T follicular helper cell (primary cell): ENCODE measurements around the gene MSL3.

Experiments used
- DNase-seq: peaks from one replicate; pipeline ENCODE4 v3.0.0-alpha.2; 2020; ENCODE audit warnings: low read depth

The MSL3 gene

GRCh38 chrX:11759172-11759460 is 1.1 kb downstream of the MSL3 start:
- DNase-seq, result no peak

- DNase-seq, result peak; percentile 73
Observed at GRCh38 chrX:11759461-11760311, 1.6 kb downstream of the MSL3 start.

GRCh38 chrX:11760958-11761357 is 2.9 kb downstream of the MSL3 start:
- DNase-seq, result no peak

DNA sequence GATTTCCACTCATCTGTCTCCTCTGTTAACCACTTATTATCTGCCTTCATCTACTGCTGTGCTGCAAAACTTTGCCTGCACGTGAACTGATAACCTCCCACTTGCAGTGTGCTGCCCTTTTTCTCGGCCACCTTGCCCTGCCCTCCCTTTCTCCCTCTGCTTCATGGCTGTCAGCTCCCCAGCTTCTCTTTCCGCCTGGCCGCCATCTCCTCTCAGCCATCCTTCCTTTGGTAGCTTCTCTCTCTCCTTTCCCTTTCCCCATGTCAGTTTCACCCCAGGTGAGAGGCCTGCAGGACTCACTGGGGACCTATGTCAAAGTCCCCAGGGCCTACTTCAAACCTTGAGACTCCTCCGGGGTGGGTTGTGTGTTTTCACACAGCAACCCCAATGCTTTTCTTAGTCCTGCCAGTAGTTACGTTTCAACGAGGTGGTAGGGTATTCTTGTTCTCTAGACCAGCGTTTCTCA is 6.6 kb downstream of the MSL3 start:
- DNase-seq, result no peak

DNA sequence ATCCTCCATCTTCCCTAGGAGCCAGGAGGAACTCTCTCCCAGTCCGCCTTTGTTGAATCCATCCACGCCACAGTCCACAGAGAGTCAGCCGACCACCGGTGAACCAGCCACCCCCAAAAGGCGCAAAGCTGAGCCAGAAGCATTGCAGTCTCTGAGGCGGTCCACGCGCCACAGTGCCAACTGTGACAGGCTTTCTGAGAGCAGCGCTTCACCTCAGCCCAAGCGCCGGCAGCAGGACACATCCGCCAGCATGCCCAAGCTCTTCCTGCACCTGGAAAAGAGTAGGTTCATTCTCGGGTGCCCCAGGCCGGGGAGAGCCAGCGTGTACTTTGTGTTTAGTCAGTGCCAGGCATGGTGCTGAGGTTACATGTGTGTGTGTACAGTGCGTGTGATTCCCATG is 7.4 kb downstream of the MSL3 start:
- DNase-seq, result no peak

GRCh38 chrX:11766487-11766886 is 8.4 kb downstream of the MSL3 start:
- peak; percentile 12 for DNase-seq

DNA sequence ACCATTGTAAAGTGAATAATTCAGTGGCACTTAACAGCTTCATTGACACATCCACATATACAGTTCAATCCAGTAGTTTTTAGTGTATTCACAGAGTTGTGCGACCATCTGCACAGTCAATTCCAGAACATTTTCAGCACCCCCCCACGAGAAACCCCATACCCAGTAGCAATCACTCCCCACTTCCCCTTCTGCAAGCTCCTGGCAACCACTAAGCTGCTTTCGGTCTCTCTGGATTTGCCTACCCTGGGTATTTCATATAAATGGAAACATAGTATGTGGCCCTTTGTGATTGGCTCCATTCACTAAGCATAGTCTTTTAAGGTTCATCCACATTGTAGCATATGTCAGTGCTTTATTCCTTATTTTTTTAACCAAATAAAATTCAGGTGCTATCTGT is 10.0 kb downstream of the MSL3 start:
- no peak for DNase-seq

DNA sequence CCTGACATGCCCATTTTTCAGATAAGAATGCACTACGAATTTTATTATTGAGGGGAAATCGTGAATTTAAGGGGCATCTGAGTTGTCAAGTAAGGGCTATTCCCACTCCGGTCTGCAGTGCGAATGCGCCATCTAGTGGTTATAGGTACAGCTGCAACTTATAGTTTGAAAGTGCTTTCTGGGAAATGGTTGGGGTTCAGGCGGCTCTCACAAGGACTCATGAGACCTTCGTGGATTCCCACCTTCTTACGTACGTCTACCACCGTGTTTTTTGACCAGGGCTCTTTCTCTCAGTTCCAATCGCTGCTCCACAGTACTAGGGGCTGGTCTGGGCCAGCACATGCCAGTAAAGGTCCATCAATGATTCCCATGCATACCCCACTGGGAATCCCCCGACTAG is 12.3 kb downstream of the MSL3 start:
- peak; percentile 31 for DNase-seq

DNA sequence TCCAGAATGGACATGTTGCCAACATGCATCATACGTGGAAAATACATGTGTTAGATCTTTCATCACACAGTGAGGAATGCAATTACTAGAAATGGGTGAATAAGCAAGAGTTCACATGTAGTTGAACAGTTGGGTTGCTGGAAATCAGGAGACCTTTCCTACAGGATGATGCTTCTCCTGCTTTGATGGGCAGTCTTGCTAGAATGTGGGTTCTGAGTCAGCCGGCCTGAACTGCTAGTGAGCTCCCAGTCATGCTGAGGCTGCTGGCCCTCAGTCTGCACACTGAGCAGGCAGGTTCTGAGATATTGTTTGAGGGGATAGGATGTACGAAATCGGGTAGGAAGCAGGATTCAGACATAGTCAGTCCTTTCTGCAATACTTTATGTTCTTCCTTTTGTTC is 20.2 kb downstream of the MSL3 start:
- no peak for DNase-seq

GRCh38 chrX:11781133-11781532 is 23.1 kb downstream of the MSL3 start:
- DNase-seq, result no peak

DNA sequence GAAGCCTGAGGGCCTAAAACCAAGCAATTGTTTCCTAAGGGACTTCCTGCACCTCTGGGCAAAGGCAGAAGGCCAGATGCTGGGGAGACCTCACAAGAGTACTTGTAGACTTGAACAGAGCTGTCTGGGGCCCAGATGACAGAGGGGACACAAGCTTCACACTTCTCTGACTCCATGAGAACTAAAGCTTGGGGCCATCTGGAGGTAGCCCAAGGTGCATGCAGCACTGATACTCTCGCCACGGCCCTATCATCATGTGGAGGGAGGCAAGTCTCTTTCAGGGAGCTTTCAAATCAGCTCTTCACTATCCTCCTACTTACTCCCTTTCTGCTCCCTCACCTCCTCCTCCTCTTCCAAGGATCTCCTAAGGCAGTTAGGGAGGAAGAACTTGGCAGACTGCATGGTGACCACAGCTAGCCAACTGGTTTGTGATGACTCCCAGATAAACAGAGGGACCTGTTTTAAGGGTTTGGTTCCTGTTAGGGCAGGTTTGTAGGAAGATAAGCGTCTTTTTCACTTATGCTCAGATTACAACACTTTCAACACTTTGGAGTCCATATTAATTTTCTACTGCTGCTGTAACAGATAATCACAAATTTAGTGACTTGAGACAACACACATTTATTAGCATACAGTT is 23.8 kb downstream of the MSL3 start:
- no peak for DNase-seq

- no peak for DNase-seq
Observed at GRCh38 chrX:11784543-11784942, 26.5 kb downstream of the MSL3 start.

GRCh38 chrX:11786862-11787261 is 28.8 kb downstream of the MSL3 start:
- DNase-seq, result no peak

DNA sequence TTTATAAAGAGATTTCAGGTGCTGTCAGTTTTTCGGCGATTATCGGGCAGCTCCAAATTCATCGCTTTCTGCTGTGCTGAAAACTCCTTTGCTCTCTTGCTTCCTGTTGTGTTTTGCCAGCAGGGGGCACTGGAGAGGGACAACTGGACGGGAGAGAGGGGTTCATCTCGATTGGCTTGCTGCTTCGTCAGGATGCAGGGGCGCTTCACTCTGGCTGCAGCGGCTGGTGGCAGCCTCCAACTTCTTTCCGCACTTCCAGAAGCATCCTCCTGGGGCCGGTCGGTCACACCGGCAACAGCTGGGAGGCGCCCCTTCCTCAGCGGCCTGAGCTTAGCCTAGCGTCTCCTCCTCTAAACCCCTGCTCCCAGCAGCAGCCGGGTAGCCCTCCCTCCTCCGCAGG is 29.5 kb downstream of the MSL3 start:
- peak; percentile 51 for DNase-seq

DNA sequence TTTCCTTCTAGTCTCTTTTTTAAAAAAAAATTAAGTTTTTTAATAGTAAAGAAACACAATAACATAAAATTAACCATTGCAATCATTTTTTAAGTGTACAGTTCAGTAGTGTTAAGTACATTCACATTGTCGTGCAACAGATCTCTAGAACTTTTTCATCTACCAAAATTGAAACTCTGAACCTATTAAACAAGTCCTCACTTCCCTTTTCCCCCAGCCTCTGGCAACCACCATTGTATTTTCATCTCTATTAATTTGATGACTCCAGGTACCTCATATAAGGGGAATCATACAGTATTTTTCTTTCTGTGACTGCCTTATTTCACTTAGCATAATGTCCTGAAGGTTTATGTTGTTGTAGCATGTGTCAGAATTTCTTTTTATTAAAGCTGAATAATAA is 31.8 kb downstream of the MSL3 start:
- no peak for DNase-seq

DNA sequence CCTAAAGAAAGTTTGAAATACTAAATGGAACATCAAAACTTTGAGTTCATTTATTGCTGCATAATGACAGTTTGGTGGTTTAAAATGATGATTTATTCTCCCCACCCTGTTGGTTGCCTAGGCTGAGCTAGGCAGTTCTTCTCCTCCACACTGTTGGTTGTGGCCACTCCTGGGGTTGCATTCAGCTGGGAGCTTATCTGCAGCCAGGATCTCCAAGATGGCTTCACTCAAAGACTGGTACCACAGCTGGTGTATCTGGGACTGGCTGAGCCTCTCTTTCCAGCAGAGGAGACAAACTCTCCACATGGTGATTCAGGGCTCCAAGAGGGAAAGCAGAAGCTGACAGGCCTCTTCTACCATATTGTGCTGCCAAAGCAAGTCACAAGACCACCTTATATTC is 33.1 kb downstream of the MSL3 start:
- DNase-seq, result no peak

DNA sequence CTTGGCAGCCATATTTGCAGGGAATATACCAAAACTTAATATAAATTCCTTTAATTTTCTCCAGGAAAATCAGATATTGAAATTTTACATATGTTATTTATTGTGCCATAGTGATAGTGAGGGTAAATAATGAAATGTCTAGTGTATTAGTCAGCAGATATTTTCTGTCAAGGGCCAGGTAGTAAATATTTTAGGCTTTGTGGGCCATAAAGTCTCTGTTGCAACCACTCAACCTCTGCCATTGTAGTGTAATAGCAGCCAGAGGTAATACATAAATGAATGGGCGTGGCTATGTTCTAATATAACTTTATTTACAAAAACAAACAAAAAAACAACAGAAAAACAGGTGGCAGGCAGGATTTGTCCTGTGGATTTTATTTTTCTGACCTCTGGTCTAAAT is 33.5 kb downstream of the MSL3 start:
- no peak for DNase-seq

DNA sequence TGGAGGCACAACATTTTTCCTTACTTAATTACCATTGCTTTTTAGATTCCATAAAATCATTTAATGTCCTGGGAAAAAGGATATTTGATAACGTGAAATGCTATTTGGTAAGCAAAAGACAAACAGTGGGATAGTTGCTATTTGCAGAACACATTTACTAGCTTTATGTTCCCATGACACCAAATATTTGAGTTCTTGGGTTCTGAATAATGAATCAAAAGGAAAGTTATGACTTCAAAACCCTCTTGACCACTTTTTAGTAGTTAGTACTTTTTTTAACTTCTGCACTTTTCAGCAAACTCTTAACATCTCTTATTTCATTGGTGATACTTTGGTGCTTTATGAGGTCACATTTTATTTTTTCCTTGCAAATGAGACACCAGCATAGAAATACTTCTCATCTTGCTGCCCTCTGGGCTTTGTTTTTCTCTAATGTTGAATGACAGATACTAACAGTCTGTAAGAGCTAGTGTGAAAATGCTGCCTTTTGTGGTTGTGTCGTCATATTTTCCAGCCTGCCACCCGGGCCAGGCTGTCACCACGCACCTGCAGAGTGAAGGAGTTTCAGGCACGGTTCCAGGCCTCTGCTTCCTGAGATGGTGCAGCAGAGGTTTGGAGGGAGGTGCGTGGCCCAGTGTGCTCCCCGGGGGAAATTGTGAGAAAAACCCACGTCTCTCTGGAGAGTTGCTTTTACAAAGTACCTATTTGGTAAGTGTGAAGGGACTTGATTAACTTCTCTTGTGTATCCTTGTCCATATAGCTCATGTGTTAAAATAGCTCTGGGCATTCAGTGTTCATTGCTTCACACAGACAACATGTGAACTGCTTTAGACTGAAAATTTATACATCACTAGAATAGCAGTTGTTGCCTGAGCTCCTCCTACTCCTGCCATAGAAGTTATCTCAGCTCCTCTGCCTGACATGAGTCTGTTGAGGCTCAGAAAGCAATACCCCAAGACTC is 34.7 kb downstream of the MSL3 start:
- DNase-seq, result peak; percentile 47

DNA sequence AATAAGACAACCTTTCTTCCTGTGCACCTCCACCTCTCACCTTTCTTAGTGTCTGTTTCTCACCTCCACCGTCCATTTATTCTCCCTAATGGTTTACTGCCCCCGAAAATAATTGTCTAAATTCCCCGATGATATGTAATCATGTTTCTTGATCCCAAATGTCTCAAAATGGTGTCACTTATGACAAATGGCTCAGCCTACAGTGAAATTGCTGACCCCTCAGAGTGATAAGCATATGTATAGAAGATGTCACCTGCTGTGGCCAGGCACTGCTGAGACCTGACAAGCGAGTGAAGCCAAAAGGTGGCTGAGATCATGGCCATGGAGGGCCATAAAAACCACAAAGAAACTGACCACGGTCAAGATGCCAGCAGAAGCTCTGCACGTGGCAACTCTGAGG is 35.7 kb downstream of the MSL3 start:
- DNase-seq, result no peak

DNA sequence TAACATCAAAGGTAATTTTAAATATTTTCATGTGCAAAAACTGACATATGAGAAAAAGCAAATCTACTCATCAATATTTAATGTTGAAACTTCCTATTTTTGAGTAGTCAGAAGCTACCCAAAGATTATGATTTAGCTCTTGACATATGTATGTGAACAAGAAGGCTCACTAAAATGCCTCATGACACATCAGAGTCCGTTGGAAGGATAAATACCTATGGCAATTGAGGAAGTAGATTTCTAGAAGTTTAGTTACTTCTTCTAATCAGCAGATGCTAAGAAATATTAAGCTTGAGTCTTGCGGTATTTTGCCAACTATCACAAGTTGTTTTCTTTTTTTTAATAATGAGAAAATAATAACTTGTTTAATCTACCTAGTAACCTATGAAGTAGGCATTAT is 55.3 kb downstream of the MSL3 start:
- no peak for DNase-seq
